ENCODE measurements around the gene SMG1. TPM values are rescaled to one million over a fixed set of nuclear protein-coding genes. Genes with fewer than 3 reads are reported as not detected.

Gene SMG1
- total RNA-seq, 2 donors from 2014 or later: 100 to 113 TPM

DNA sequence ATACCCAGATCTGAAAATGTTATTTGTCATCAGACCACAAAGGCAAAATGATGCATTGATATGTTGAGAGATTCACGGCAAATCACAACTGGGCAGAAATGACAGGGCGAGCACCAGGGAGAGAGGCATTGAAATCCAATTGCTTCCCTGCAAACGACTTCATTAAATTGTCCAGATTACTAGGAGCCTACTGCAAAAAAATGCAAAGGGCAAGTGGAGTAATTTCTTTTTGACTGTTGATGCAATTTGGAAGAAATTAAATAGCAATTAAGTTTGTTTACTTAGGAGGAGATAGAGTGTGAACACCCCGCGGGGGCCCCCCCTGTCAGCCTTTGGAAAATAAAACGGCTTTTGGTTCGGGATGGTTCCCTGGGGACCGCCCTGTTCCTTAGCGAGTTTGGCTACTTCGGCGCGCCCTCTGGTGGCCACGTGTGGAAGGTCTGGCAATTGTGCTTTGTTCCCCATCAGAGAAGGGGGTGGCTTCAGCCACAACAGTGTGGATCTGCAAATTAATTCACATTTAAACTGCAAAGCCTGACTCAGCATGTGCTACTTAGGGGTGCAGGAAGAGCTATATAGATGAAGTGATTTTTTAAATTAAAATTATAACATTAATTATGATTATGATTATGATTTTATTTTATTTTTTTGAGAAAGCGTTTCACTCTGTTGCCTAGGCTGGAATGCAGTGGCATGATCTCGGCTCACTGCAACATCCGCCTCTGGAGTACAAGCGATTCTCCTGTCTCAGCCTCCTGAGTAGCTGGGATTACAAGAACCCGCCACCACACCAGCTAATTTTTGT lies 43.0 kb upstream of the SMG1 start:
- 24 to 35% methylated on average over 14 to 18 of the region's 18 CpGs for WGBS, 2 experiments (ENCODE audit: insufficient coverage in 1 of 2, insufficient read length in 1 of 2)
- H3K4me3 Mint-ChIP-seq: no peak overlapping the region
- Histone ChIP-seq H3K4me3 (ENCODE audit: low read length) (no peak overlapping the region), H3K4me1 (ENCODE audit: control insufficient read depth, insufficient read depth, low read length) (no peaks in the 10 kb centered on the region), H3K9ac (ENCODE audit: extremely low read depth, low read length, poor library complexity, severe bottlenecking) (no peak overlapping the region), H3K36me3 (ENCODE audit: control insufficient read depth, insufficient read depth, low read length) (no peaks in the 10 kb centered on the region), H3K27ac (ENCODE audit: low read depth, low read length) (no peak overlapping the region), H3K27me3 (ENCODE audit: control insufficient read depth, insufficient read depth, low read length, poor library complexity, severe bottlenecking) (no peaks in the 10 kb centered on the region), H3K9me3 (ENCODE audit: control insufficient read depth, low read length) (no peaks in the 10 kb centered on the region)
- H3K9me3 Mint-ChIP-seq: no peaks in the 10 kb centered on the region
- peak; percentile 98 for TF ChIP-seq CTCF (conservative IDR thresholded peaks at IDR 0.05)
- peaks cover 3% of the 10 kb centered on the region for H3K27me3 Mint-ChIP-seq (ENCODE audit: insufficient read depth)
- peak; percentile 95 for DNase-seq
- peaks cover 21% of the 10 kb centered on the region for H3K4me1 Mint-ChIP-seq
- H3K36me3 Mint-ChIP-seq (ENCODE audit: low read depth): no peaks in the 10 kb centered on the region
- H3K27ac Mint-ChIP-seq: no peak overlapping the region

GRCh38 chr16:18966791-18967190 lies 40.6 kb upstream of the SMG1 start:
- peaks cover 3% of the 10 kb centered on the region for H3K27me3 Mint-ChIP-seq (ENCODE audit: insufficient read depth)
- Histone ChIP-seq H3K9ac (ENCODE audit: extremely low read depth, low read length, poor library complexity, severe bottlenecking) (no peak overlapping the region), H3K4me3 (ENCODE audit: low read length) (no peak overlapping the region), H3K27ac (ENCODE audit: low read depth, low read length) (no peak overlapping the region), H3K4me1 (ENCODE audit: control insufficient read depth, insufficient read depth, low read length) (no peaks in the 10 kb centered on the region), H3K36me3 (ENCODE audit: control insufficient read depth, insufficient read depth, low read length) (no peaks in the 10 kb centered on the region), H3K9me3 (ENCODE audit: control insufficient read depth, low read length) (no peaks in the 10 kb centered on the region), H3K27me3 (ENCODE audit: control insufficient read depth, insufficient read depth, low read length, poor library complexity, severe bottlenecking) (no peaks in the 10 kb centered on the region)
- no peak for DNase-seq
- no peaks in the 10 kb centered on the region for H3K9me3 Mint-ChIP-seq
- no peaks in the 10 kb centered on the region for H3K36me3 Mint-ChIP-seq (ENCODE audit: low read depth)
- WGBS, 2 experiments (ENCODE audit: insufficient coverage in 1 of 2, insufficient read length in 1 of 2): 92 to 96% methylated on average over 5 of the region's 5 CpGs
- H3K27ac Mint-ChIP-seq: no peak overlapping the region
- no peak overlapping the region for H3K4me3 Mint-ChIP-seq
- peaks cover 16% of the 10 kb centered on the region for H3K4me1 Mint-ChIP-seq
- no peak for TF ChIP-seq CTCF (conservative IDR thresholded peaks at IDR 0.05)

DNA sequence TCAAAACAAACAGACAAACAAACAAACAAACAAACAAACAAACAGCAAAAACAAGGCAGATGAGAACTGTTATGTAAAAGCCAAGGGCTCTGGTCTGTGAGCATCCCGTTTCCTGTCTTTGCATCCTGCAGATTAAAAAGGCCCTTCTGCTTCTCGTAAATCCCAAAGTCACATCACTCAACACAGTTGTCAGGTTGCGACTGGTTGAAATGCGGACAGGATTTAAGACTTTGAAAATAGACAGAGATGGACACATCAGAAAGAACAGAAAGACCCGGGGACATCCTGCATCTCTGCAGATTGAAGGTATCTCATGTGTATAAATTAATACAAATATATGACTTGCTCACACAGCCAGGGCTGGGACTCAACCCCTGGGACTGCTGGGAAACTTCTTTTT lies 39.3 kb upstream of the SMG1 start:
- H3K9me3 Mint-ChIP-seq: no peaks in the 10 kb centered on the region
- H3K4me3 Mint-ChIP-seq: no peak overlapping the region
- no peaks in the 10 kb centered on the region for H3K36me3 Mint-ChIP-seq (ENCODE audit: low read depth)
- no peaks in the 10 kb centered on the region for H3K9me3 ChIP-seq (ENCODE audit: control insufficient read depth, low read length)
- TF ChIP-seq CTCF (conservative IDR thresholded peaks at IDR 0.05): no peak
- H3K27me3 ChIP-seq (ENCODE audit: control insufficient read depth, insufficient read depth, low read length, poor library complexity, severe bottlenecking): no peaks in the 10 kb centered on the region
- H3K36me3 ChIP-seq (ENCODE audit: control insufficient read depth, insufficient read depth, low read length): no peaks in the 10 kb centered on the region
- H3K27me3 Mint-ChIP-seq (ENCODE audit: insufficient read depth): peaks cover 3% of the 10 kb centered on the region
- WGBS, 2 experiments (ENCODE audit: insufficient coverage in 1 of 2, insufficient read length in 1 of 2): 86 to 94% methylated on average over 2 to 5 of the region's 5 CpGs
- H3K4me1 Mint-ChIP-seq: peaks cover 7% of the 10 kb centered on the region
- H3K27ac Mint-ChIP-seq: no peak overlapping the region
- no peak for DNase-seq
- H3K4me1 ChIP-seq (ENCODE audit: control insufficient read depth, insufficient read depth, low read length): no peaks in the 10 kb centered on the region
- no peak overlapping the region for H3K9ac ChIP-seq (ENCODE audit: extremely low read depth, low read length, poor library complexity, severe bottlenecking)
- H3K4me3 ChIP-seq (ENCODE audit: low read length): no peak overlapping the region
- no peak overlapping the region for H3K27ac ChIP-seq (ENCODE audit: low read depth, low read length)

All from endodermal cell (in vitro differentiated cells).